GM10266 (cell line): ENCODE results near the gene RAB40C.

ENCODE experiments used
- DNase-seq: peaks from one replicate; pipeline ENCODE4 v3.0.0; 2012; ENCODE audit errors: extremely low spot score
- TF ChIP-seq, protein P1 (sequence below): IDR thresholded peaks from 2 replicates; pipeline ENCODE4 v1.5.1; 2012; ENCODE audit warnings: mild to moderate bottlenecking, low read depth; ENCODE audit not compliant: control insufficient read depth, insufficient read depth; ENCODE audit errors: missing control alignments

RAB40C gene

DNA sequence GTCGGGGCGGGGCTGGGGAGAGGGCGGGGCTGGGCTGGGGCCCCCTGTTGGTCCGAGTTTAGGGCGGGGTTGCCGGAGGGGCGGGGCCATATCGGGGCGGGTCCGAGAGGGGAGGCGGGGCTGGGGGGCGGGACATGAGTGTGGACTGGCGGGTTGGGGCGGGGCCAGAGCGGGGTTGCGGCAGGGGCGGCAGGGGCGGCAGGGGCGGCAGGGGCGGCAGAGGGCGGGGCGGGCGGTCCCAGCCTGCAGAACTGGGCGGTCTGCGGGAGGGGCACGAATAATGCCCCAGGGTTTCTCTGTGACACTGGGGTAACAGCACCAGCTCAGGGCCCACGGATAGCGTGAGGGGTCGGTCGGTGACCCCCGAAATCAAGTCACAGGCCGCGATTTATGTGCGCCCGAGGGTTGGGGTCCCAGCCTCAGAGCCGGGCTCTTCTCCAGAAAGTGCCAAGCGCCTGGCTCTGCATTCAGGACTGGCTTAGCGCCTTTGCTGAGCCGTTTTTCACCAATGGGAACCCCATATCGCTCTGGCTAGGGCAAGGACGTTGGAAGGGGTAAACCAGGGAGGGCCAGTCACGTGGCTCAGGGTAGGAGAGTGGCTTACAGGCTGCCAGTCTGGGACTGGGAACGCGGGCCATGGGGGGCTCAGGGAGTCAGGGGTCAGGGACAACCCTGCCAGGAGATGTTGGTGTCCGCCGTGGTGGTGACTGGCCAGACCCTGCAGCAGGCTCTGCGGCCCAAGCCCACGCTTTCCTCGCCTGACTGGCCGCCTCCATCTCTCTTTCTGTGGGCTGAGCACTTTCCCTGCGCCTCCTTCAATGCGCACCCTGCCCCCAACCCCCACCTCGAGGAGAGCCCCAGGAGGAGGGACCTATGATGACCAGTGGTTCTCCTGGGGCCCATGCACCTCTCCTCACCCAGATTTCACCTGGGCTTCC is 47.5 kb downstream of the RAB40C start:
- TF ChIP-seq, protein P1, sequence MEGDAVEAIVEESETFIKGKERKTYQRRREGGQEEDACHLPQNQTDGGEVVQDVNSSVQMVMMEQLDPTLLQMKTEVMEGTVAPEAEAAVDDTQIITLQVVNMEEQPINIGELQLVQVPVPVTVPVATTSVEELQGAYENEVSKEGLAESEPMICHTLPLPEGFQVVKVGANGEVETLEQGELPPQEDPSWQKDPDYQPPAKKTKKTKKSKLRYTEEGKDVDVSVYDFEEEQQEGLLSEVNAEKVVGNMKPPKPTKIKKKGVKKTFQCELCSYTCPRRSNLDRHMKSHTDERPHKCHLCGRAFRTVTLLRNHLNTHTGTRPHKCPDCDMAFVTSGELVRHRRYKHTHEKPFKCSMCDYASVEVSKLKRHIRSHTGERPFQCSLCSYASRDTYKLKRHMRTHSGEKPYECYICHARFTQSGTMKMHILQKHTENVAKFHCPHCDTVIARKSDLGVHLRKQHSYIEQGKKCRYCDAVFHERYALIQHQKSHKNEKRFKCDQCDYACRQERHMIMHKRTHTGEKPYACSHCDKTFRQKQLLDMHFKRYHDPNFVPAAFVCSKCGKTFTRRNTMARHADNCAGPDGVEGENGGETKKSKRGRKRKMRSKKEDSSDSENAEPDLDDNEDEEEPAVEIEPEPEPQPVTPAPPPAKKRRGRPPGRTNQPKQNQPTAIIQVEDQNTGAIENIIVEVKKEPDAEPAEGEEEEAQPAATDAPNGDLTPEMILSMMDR, result no peak
- peak; percentile 100 for DNase-seq

DNA sequence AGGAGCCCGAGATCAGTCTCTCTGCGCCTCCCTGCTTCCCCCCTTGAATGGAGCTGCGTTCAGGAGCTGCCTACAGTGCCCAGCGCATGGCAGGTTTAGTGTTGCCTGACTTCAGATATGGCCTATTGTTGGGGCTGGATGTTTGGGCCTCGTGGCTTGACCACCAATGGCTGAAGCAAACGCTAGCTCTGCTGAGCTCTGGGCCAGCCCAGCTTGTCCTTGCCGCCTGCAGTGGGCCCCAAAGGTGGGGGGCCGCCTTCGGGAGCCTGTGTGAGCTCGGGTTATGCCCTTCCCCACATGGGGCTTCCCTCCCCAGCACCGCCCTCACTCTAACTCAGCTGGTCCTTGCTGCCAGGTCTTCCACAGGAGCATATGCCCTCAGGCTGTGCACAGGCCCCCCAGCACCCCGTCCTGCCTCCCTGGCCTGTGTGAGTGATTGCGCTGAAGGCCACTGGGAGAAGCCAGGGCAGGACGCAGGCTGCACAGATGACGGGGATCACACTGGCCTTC is 48.2 kb downstream of the RAB40C start:
- DNase-seq, result no peak
- TF ChIP-seq, protein P1, result no peak

DNA sequence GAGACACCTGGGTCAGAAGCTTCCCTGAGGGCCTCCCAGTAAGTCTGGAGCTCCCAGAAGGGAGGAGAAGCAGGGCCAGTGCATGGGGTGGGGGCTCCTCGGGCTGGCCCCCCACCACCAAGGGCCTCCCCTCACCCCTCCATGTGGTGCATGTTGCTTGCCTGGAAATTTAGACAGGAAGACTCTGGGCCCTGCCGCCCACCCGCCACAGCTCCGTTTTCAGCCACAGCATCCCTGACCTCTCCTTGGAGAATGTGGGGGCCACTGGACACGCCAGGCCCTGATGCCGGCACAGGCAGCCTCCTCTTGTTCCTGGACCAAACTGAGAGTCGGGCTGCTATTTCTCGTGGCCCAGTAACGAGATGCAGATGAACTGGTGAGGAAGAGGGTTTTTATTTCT is 49.0 kb downstream of the RAB40C start:
- DNase-seq, result no peak
- TF ChIP-seq, protein P1, result no peak

DNA sequence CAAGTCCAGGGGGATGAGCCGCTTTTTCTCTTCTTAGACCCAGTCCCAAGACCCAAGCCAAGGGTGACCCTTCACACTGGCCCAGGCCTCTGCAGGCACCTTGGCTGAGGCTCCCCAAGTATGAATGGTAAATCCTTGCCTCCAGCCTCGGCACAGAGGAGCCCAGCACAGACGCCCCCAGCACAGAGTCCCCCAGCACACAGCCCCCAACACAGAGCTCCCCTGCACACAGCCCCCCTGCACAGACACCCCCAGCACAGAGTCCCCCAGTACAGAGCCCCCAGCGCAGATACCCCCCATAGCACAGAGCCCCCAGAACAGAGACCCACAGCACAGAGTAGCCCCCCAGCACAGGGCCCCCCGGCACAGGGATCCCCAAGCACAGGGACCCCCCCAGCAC is 50.7 kb downstream of the RAB40C start:
- TF ChIP-seq, protein P1, result no peak
- DNase-seq, result no peak

DNA sequence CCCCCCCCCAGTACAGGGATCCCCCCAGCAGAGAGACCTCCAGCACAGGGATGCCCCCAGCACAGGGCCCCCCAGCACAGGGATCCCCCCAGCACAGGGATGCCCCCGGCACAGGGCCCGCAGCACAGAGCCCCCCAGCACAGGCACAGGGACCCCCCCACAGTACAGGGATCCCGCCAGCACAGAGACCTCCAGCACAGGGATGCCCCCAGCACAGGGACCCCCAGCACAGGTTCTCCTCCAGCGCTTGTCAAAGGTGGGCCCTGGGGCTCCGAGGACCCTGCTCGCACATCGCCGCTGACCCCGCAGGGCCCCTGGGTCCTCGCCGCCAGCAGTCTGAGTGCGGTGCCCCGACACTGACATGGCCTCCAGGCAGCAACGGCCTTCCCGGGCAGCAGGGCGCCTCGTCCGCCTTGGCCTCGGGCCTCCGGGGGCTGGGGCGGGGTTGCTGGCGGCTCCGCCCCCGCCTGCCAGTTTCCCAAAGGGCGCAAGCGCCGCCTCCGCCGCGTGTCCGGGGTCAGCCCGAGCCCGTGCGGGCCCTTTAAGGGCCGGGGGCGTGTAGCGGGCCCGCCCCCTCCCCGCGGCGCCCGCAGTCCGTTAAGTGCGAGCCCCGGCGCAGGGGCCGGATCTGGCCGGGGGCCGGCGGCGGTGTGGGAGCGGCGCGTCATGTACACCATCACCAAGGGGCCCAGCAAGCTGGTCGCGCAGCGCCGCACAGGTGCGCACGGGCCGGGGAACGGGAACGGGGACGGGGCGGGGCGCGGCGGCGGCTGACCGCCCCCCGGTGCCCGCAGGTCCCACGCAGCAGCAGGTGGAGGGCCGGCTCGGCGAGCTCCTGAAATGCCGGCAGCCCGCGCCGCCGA is 51.7 kb downstream of the RAB40C start, which contains the start of gene MCRIP2:
MCRIP2 (plus strand) TSS at position 503 of the 863 bp plus-strand sequence; CDS start at position 667, 164 bp downstream.
- TF ChIP-seq, protein P1, result no peak
- DNase-seq, result peak; percentile 97

DNA sequence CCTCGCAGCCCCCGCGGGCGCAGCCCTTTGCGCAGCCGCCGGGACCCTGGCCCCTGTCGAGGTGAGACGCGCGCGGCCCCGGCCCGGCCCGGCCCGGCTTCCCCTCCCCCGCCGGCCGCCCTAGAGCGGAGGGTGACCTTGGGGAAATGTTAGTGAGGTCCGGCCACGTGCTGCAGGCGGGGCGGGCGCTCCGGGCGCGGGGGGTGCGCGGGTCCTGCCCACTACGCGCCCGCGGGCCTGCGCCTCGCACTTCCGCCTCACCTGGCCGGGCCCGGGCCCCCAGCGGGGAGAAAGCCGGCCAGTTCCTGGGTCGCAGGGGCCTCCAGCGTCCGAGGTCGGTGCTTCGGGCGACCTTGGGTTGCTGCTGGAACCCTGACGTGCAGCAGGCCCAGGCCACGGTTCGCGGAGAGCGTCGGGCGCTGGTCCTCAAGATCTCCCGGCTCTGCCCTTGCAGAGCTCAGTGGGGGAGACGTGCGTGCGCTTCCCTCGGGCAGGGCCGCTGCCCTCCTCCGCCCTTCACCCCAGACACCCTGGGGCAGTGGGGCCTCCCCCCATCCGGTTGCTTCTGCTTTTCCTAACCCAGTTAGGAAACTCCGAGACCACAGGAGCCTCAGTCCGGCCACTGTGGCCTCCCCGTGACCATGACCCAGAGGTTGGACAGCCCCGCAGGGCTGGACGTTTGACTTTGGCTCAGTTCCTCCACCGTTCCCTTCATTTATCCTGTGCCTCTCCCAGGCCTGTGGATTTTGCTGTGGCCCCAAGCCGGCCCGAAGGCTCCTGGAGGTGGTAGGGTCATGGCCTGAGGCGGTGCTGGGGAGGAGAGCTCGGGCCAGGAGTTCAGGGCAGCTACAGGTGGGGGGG is 52.6 kb downstream of the RAB40C start:
- peak; percentile 76 for DNase-seq
- TF ChIP-seq, protein P1, result no peak
